Activated naive CD8-positive, alpha-beta T cell treated with anti-CD3 and anti-CD28 coated beads, Interleukin-2, amount 50 U/mL, for 24 hours (primary cell): ENCODE results near the gene SBF2.

Experiments used
- ATAC-seq: fragments of 150-1000 bp; cut with Tn5 transposase; one replicate; pipeline ENCODE4 v1.10.0; 2021
- DNase-seq: peaks from one replicate; pipeline ENCODE4 v3.0.0; 2021
- H3K27ac Mint-ChIP-seq: one replicate; pipeline ENCODE4 v1.8.0; 2021; ENCODE audit warnings: mild to moderate bottlenecking, mixed read lengths
- H3K27me3 Mint-ChIP-seq: one replicate; pipeline ENCODE4 v1.8.0; 2021; ENCODE audit warnings: mixed read lengths
- H3K36me3 Mint-ChIP-seq: one replicate; pipeline ENCODE4 v1.8.0; 2021; ENCODE audit warnings: low read depth, mixed read lengths
- H3K4me1 Mint-ChIP-seq: one replicate; pipeline ENCODE4 v1.8.0; 2021; ENCODE audit warnings: mixed read lengths
- H3K4me3 Mint-ChIP-seq: one replicate; pipeline ENCODE4 v1.8.0; 2021; ENCODE audit warnings: mild to moderate bottlenecking, moderate library complexity, mixed read lengths
- H3K9me3 Mint-ChIP-seq: one replicate; pipeline ENCODE4 v1.8.0; 2021; ENCODE audit warnings: mixed read lengths

SBF2 gene

GRCh38 chr11:9977554-9977953 lies 316.5 kb downstream of the SBF2 start:
- Mint-ChIP-seq H3K4me3 (no peak overlapping the region), H3K9me3 (no peaks in the 10 kb centered on the region)

GRCh38 chr11:9974375-9974774 lies 319.6 kb downstream of the SBF2 start:
- DNase-seq (no peak), ATAC-seq (no peak)
- no peaks in the 10 kb centered on the region for H3K9me3 Mint-ChIP-seq
- no peak overlapping the region for H3K27ac Mint-ChIP-seq
- H3K27me3 Mint-ChIP-seq: no peaks in the 10 kb centered on the region
- H3K36me3 Mint-ChIP-seq: peaks cover 2% of the 10 kb centered on the region
- H3K4me1 Mint-ChIP-seq: no peaks in the 10 kb centered on the region
- H3K4me3 Mint-ChIP-seq: no peak overlapping the region

More at GRCh38 chr11:9977554-9977953, 316.5 kb downstream of the SBF2 start:
- no peaks in the 10 kb centered on the region for H3K27me3 Mint-ChIP-seq
- peaks cover 2% of the 10 kb centered on the region for H3K36me3 Mint-ChIP-seq
- H3K4me1 Mint-ChIP-seq: peaks cover 1% of the 10 kb centered on the region
- no peak for ATAC-seq
- no peak for DNase-seq
- H3K27ac Mint-ChIP-seq: no peak overlapping the region

GRCh38 chr11:9973921-9974320 lies 320.1 kb downstream of the SBF2 start:
- H3K36me3 Mint-ChIP-seq: peaks cover 2% of the 10 kb centered on the region
- H3K4me1 Mint-ChIP-seq: no peaks in the 10 kb centered on the region
- ATAC-seq (no peak), DNase-seq (no peak)
- no peaks in the 10 kb centered on the region for H3K27me3 Mint-ChIP-seq
- no peak overlapping the region for H3K4me3 Mint-ChIP-seq
- H3K27ac Mint-ChIP-seq: no peak overlapping the region
- H3K9me3 Mint-ChIP-seq: no peaks in the 10 kb centered on the region

GRCh38 chr11:9972989-9973388 lies 321.0 kb downstream of the SBF2 start:
- DNase-seq: peak; percentile 3
- Mint-ChIP-seq H3K9me3 (no peaks in the 10 kb centered on the region), H3K36me3 (peaks cover 2% of the 10 kb centered on the region), H3K4me1 (no peaks in the 10 kb centered on the region), H3K27me3 (no peaks in the 10 kb centered on the region), H3K27ac (no peak overlapping the region), H3K4me3 (no peak overlapping the region)
- peak; percentile 71 for ATAC-seq

- DNase-seq (no peak), ATAC-seq (no peak)
- no peaks in the 10 kb centered on the region for H3K27me3 Mint-ChIP-seq
Measured at GRCh38 chr11:9971894-9972293, 322.1 kb downstream of the SBF2 start.

GRCh38 chr11:9969068-9969467 lies 325.0 kb downstream of the SBF2 start:
- ATAC-seq: no peak
- Mint-ChIP-seq H3K36me3 (no peaks in the 10 kb centered on the region), H3K4me1 (no peaks in the 10 kb centered on the region), H3K4me3 (no peak overlapping the region), H3K9me3 (no peaks in the 10 kb centered on the region), H3K27ac (no peak overlapping the region), H3K27me3 (no peaks in the 10 kb centered on the region)
- no peak for DNase-seq

More at GRCh38 chr11:9971894-9972293, 322.1 kb downstream of the SBF2 start:
- H3K27ac Mint-ChIP-seq: no peak overlapping the region
- H3K9me3 Mint-ChIP-seq: no peaks in the 10 kb centered on the region
- no peak overlapping the region for H3K4me3 Mint-ChIP-seq
- no peaks in the 10 kb centered on the region for H3K4me1 Mint-ChIP-seq
- H3K36me3 Mint-ChIP-seq: no peaks in the 10 kb centered on the region

- no peak overlapping the region for H3K4me3 Mint-ChIP-seq
- ATAC-seq: no peak
- H3K4me1 Mint-ChIP-seq: no peaks in the 10 kb centered on the region
- H3K27me3 Mint-ChIP-seq: no peaks in the 10 kb centered on the region
- peaks cover 5% of the 10 kb centered on the region for H3K36me3 Mint-ChIP-seq
- H3K9me3 Mint-ChIP-seq: no peaks in the 10 kb centered on the region
- H3K27ac Mint-ChIP-seq: no peak overlapping the region
- no peak for DNase-seq
Measured at GRCh38 chr11:9962722-9963121, 331.3 kb downstream of the SBF2 start.

GRCh38 chr11:9957072-9957471 lies 336.9 kb downstream of the SBF2 start:
- Mint-ChIP-seq H3K27ac (no peak overlapping the region), H3K4me1 (no peaks in the 10 kb centered on the region), H3K4me3 (no peak overlapping the region), H3K36me3 (peaks cover 1% of the 10 kb centered on the region), H3K9me3 (no peaks in the 10 kb centered on the region), H3K27me3 (no peaks in the 10 kb centered on the region)
- DNase-seq (no peak), ATAC-seq (no peak)

- no peak overlapping the region for H3K4me3 Mint-ChIP-seq
- H3K36me3 Mint-ChIP-seq: peaks cover 1% of the 10 kb centered on the region
- H3K27ac Mint-ChIP-seq: no peak overlapping the region
- H3K27me3 Mint-ChIP-seq: no peaks in the 10 kb centered on the region
- no peak for DNase-seq
- ATAC-seq: no peak
- H3K4me1 Mint-ChIP-seq: no peaks in the 10 kb centered on the region
- H3K9me3 Mint-ChIP-seq: no peaks in the 10 kb centered on the region
Measured at GRCh38 chr11:9956483-9956882, 337.5 kb downstream of the SBF2 start.

GRCh38 chr11:9955391-9955790 lies 338.6 kb downstream of the SBF2 start:
- DNase-seq: no peak
- H3K27me3 Mint-ChIP-seq: no peaks in the 10 kb centered on the region
- H3K4me1 Mint-ChIP-seq: no peaks in the 10 kb centered on the region

GRCh38 chr11:9953994-9954626 lies 339.9 kb downstream of the SBF2 start:
- DNase-seq: no peak
- no peak for ATAC-seq
- H3K9me3 Mint-ChIP-seq: no peaks in the 10 kb centered on the region
- no peaks in the 10 kb centered on the region for H3K27me3 Mint-ChIP-seq
- no peaks in the 10 kb centered on the region for H3K4me1 Mint-ChIP-seq
- H3K27ac Mint-ChIP-seq: no peak overlapping the region
- no peak overlapping the region for H3K4me3 Mint-ChIP-seq
- H3K36me3 Mint-ChIP-seq: peaks cover 1% of the 10 kb centered on the region

More at GRCh38 chr11:9955391-9955790, 338.6 kb downstream of the SBF2 start:
- no peak overlapping the region for H3K4me3 Mint-ChIP-seq
- H3K27ac Mint-ChIP-seq: no peak overlapping the region
- no peak for ATAC-seq
- peaks cover 1% of the 10 kb centered on the region for H3K36me3 Mint-ChIP-seq
- H3K9me3 Mint-ChIP-seq: no peaks in the 10 kb centered on the region

- H3K4me3 Mint-ChIP-seq: no peak overlapping the region
- H3K27me3 Mint-ChIP-seq: no peaks in the 10 kb centered on the region
- no peaks in the 10 kb centered on the region for H3K4me1 Mint-ChIP-seq
- no peak for DNase-seq
- no peaks in the 10 kb centered on the region for H3K9me3 Mint-ChIP-seq
- no peak overlapping the region for H3K27ac Mint-ChIP-seq
- no peak for ATAC-seq
- no peaks in the 10 kb centered on the region for H3K36me3 Mint-ChIP-seq
Measured at GRCh38 chr11:9952511-9953196, 341.4 kb downstream of the SBF2 start.

GRCh38 chr11:9951807-9952206 lies 342.2 kb downstream of the SBF2 start:
- no peak overlapping the region for H3K27ac Mint-ChIP-seq
- H3K4me3 Mint-ChIP-seq: no peak overlapping the region
- no peaks in the 10 kb centered on the region for H3K4me1 Mint-ChIP-seq
- H3K36me3 Mint-ChIP-seq: no peaks in the 10 kb centered on the region
- DNase-seq (no peak), ATAC-seq (no peak)
- no peaks in the 10 kb centered on the region for H3K27me3 Mint-ChIP-seq
- H3K9me3 Mint-ChIP-seq: no peaks in the 10 kb centered on the region

GRCh38 chr11:9950462-9950861 lies 343.6 kb downstream of the SBF2 start:
- ATAC-seq: no peak
- H3K9me3 Mint-ChIP-seq: peaks cover 3% of the 10 kb centered on the region
- H3K4me3 Mint-ChIP-seq: no peak overlapping the region
- H3K27ac Mint-ChIP-seq: no peak overlapping the region
- no peak for DNase-seq
- peaks cover 5% of the 10 kb centered on the region for H3K36me3 Mint-ChIP-seq
- H3K4me1 Mint-ChIP-seq: no peaks in the 10 kb centered on the region
- H3K27me3 Mint-ChIP-seq: no peaks in the 10 kb centered on the region

- H3K4me1 Mint-ChIP-seq: no peaks in the 10 kb centered on the region
- no peak for DNase-seq
- H3K27me3 Mint-ChIP-seq: no peaks in the 10 kb centered on the region
- peaks cover 10% of the 10 kb centered on the region for H3K9me3 Mint-ChIP-seq
- no peak overlapping the region for H3K4me3 Mint-ChIP-seq
- no peak for ATAC-seq
- H3K36me3 Mint-ChIP-seq: peaks cover 6% of the 10 kb centered on the region
- no peak overlapping the region for H3K27ac Mint-ChIP-seq
Measured at GRCh38 chr11:9947231-9947864, 346.7 kb downstream of the SBF2 start.
